Right lobe of liver (tissue), 4 donors: ENCODE data around the gene C16orf89.
"Not testable (repeated sequence)": the region's sequence is repeated elsewhere in the genome, so short reads cannot be mapped to it uniquely, and the experiment has no call there.

ENCODE experiments used
- POLR2A ChIP-seq: fragments of 450-650 bp; IDR thresholded peaks from one replicate; pipeline ENCODE4 v1.6.1; 2017; ENCODE audit warnings: antibody characterized with exemption, mild to moderate bottlenecking
- TF ChIP-seq, protein P1 (sequence below), 4 donors: fragments of 200-600 bp in 3 of 4; fragments of 450-650 bp in 1 of 4; IDR thresholded peaks; one replicate each; pipeline versions ENCODE4 v1.5.1 to v1.8.0; 2016 to 2022; ENCODE audit warnings: antibody characterized with exemption in 4 of 4, mild to moderate bottlenecking in 2 of 4
- donor health status: DM: no; HTN: no; CAD: no.
- donor health status: DM: no; HTN: no; CAD: no.
- donor health status: DM: no; HTN: yes; CAD: no.

DNA sequence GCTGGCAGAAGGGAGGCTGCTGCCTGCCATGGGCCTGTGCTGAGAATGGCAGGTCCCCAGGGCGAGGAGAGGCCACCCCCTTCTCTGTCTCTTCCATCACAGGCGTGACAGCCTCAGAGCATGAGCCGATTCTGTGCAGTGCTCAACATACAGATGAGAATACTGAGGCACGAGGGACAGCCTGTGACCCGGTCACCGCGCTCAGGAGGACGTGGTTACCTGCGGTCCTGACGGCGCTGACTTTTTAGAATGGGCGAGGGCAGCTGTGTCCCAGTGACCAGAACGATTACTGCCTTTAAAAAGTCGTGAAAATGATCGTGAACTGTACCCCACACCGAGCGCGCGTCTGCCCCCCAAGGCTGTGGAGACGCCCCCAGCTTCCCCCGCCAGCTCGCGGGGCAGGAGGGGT, 31.3 kb upstream of the C16orf89 start:
- TF ChIP-seq, protein P1, sequence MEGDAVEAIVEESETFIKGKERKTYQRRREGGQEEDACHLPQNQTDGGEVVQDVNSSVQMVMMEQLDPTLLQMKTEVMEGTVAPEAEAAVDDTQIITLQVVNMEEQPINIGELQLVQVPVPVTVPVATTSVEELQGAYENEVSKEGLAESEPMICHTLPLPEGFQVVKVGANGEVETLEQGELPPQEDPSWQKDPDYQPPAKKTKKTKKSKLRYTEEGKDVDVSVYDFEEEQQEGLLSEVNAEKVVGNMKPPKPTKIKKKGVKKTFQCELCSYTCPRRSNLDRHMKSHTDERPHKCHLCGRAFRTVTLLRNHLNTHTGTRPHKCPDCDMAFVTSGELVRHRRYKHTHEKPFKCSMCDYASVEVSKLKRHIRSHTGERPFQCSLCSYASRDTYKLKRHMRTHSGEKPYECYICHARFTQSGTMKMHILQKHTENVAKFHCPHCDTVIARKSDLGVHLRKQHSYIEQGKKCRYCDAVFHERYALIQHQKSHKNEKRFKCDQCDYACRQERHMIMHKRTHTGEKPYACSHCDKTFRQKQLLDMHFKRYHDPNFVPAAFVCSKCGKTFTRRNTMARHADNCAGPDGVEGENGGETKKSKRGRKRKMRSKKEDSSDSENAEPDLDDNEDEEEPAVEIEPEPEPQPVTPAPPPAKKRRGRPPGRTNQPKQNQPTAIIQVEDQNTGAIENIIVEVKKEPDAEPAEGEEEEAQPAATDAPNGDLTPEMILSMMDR (IDR thresholded peaks at IDR 0.05) = not testable (repeated sequence)
- TF ChIP-seq POLR2A = not testable (repeated sequence)
